ENCODE results near the gene GLDN.

DNA sequence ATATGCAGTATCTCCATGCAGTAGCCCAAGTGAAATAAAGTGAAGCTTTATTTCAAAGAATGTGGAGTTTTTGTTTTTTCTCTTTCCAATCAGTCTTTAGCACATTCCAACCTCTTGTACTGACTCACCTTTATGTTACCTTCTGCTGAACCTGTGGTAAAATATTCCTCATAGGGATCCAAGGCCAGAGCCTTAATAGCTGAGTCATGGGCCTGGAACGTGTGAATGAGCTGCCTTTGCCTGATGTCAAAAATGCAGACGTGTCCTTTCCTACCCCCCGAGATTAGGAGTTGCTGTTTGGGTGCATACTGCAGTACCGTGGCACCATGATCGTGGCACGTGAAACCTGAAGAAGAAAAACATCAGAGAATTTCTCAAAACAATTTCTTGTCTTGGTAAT, 108.5 kb downstream of the GLDN start:
- TF ChIP-seq POLR2A (IDR thresholded peaks at IDR 0.05; ENCODE audit: low read length) (no peak), GATA1 (IDR thresholded peaks at IDR 0.05; ENCODE audit: low read depth, low read length) (no peak)

Data from erythroblast (primary cell).